Stimulated activated CD4-positive, alpha-beta T cell treated with anti-CD3 and anti-CD28 coated beads, TNF-alpha, amount 100 ng/mL, for 1 hour (primary cell): ENCODE measurements around the gene LRRC74B.
"Not testable (repeated sequence)": the region's sequence is repeated elsewhere in the genome, so short reads cannot be mapped to it uniquely, and the experiment has no call there.

ENCODE experiments used
- DNase-seq, 3 donors: peaks; one replicate each; pipeline ENCODE4 v3.0.0-alpha.2; 2020; ENCODE audit warnings: low read depth in 3 of 3, low spot score in 1 of 3

The LRRC74B gene

GRCh38 chr22:21075516-21076138, 29.9 kb downstream of the LRRC74B start:
- DNase-seq, result no peak

- no peak for DNase-seq
Observed at GRCh38 chr22:21076912-21077625, 31.3 kb downstream of the LRRC74B start.

DNA sequence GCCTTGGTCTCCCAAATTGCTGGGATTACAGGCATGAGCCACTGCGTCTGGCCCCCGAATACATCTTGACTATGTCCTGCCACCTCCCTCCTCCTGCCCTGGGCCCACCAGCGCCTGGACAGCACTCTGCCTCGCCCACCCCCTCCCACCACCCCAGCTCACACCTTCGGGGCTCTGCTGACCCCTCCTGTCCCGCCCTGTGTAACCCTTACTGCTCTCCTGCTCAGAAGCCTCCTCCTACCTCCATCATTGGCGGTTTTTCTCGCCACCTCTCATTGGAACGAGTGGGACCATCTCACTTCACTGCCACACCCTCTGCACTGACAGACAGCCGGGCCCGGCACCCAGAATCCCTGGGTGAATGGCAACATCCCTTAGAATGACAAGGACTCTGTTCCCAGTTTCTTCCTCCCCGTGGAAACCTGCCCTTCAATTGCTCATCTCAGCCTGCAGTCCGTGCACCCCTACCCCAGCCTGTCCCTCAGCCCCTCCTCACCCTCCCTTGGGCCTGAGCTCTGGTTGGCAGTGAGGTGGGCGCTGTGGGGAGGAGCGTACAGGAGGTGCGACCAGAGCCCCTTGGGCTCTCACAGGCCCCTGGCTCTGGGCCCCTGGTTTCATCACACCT, 32.2 kb downstream of the LRRC74B start:
- no peak for DNase-seq

GRCh38 chr22:21078916-21079315, 33.2 kb downstream of the LRRC74B start:
- DNase-seq, result no peak

DNA sequence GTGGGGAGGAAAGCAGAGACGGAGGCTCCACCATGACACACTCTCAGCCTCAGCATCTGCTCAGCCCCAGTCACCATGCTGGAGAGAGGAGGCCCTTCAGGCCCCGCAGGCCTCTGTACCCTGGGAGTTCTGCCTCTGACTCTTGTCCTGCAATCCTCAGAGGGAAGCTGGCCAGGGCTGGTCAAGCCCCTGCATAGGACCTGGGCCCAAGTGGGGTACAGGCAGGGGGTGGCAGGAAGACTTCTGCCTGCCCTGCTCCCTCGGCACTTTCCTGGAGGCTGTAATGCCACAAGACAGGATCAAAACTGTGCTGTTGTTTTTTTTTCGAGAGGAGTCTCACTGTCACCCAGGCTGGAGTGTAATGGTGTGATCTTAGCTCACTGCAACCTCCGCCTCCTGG, 33.7 kb downstream of the LRRC74B start:
- no peak for DNase-seq

- DNase-seq, result no peak
Observed at GRCh38 chr22:21080435-21081137, 34.8 kb downstream of the LRRC74B start.

- no peak for DNase-seq
Observed at GRCh38 chr22:21082248-21082647, 36.5 kb downstream of the LRRC74B start.

DNA sequence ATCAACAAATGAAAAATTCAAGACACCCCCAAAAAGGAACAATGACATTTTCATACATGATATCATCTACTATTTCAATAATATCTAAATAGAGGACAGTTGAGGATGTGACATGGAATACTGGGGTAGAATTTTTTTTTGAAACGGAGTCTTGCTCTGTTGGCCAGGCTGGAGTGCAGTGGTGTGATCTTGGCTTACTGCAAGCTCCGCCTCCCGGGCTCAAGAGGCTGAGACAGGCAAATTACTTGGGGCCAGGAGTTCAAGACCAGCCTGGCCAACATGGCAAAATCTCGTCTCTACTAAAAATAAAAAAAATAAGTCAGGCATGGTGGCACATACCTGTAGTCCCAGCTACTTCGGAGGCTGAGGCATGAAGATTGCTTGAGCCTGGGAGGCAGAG, 41.4 kb downstream of the LRRC74B start:
- DNase-seq, result no peak

- DNase-seq, result not testable (repeated sequence)
Observed at GRCh38 chr22:21087926-21088325, 42.2 kb downstream of the LRRC74B start.

- not testable (repeated sequence) for DNase-seq
Observed at GRCh38 chr22:21091220-21091619, 45.5 kb downstream of the LRRC74B start.

GRCh38 chr22:21092797-21093554, 47.2 kb downstream of the LRRC74B start:
- no peak for DNase-seq

- not testable (repeated sequence) for DNase-seq
Observed at GRCh38 chr22:21093555-21094137, 47.9 kb downstream of the LRRC74B start.

DNA sequence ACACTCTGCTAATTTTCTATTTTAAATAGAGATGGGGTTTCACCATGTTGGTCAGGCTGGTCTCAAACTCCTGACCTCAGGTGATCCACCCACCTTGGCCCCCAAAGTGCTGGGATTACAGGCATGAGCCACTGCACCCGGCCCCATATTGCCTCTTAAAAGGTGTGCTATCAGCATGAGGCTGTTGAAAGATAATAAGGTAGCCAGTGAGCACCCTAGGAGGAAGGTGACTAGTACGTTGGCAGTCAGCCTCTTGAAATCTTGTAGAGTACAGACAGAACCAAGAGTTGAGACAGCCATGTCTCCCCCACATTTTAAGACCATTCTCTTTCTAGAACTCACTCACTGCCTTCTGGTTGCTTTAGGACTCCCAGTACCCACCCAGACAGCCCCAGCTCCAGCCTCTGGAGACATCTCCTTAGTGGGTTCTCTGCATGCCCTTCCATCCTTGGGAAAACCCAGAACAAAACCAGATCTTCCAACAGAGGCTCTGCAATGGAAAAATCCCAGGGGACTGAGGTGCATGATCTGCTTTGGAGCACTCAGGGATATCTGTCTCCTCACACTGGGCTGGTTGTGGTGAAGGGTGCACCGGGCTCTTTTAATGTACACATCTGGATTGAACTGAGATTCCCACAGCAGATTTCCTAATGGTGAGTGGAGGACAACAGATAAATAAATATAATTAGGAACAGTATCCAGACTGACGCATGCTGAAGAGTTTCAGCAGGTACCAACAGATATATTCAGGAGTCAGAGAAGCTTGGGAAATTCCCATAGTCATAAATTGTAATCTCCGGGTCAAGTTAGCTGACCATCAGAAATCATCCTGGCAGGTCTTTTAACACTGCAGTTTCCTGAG, 49.4 kb downstream of the LRRC74B start:
- DNase-seq, result no peak

DNA sequence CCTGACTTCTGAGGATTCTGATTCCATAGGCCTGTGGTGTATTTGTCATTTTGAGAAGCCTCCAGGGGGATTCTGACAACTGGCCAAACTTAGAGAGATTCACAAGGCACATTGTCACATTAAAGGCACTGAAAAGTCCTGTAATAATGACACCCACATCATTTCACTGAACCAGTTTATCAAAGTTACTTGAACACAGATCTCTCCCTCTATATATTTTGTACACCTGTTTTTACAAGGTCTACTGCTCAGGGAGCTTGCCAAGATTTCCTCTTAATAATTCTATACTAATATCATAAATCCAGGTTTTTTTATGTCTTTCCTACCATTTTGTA, 50.0 kb downstream of the LRRC74B start:
- no peak for DNase-seq

DNA sequence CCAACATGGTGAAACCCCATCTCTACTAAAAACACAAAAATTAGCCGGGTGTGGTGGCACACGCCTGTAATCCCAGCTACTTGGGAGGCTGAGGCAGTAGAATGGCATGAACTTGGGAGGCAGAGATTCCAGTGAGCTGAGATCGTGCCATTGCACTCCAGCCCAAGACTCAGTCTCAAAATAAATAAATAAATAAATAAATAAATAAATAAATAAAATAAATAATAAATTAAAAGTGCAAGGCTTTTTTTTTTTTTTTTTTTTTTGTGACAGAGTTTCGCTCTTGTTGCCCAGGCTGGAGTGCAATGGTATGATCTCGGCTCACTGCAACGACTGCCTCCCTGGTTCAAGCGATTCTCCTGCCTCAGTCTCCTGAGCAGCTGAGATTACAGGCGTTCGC, 51.1 kb downstream of the LRRC74B start:
- DNase-seq, result not testable (repeated sequence)

DNA sequence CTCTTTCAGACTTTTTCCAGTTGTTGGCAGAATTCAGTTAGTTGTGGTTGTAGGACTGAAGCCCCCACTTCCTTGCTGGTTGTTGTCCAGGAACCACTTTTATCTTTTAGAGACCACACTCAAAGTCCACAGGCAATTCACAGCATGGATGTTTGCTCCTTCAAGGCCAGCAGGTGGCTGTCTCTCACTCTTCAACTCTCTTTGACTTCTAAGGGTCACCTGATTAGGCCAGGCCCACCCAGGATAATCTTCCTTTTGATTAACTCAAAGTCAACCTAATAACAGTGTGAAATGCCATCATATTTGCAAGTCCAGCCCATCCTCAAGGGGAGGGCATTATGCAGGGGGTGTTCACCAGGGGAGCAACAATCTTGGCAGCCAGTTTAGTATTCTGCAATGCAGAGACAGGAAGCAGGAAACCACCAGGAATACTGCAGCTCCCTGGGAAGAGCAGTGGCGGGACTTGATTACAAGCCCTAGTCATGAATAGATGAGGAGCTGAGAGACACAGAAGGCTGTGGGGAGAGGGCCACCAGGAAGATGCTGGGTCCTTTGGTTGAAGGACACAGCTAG, 52.4 kb downstream of the LRRC74B start:
- no peak for DNase-seq

DNA sequence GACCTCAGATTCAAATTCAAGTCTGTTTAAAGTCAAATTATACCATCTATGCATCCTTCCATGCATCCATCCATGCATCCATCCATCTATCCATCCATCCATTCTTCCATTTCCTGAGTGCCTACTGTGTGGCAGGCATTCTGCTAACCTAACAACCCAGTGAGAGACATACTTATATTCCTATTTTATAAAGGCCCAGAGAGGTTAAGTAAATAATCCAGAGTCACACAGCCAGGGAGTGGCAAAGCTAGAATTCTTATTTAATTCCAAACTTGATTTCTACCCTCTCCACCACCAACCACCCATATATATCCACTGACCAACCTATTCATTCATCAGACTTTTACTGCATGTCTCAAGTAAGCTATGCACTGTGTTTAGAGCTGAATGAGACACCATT, 53.8 kb downstream of the LRRC74B start:
- no peak for DNase-seq

GRCh38 chr22:21100149-21101032, 54.6 kb downstream of the LRRC74B start:
- DNase-seq, result no peak
